Naive thymus-derived CD8-positive, alpha-beta T cell (primary cell): ENCODE results near the gene SLIT3. TPM values are rescaled to one million over a fixed set of nuclear protein-coding genes. Genes with fewer than 3 reads are reported as not detected.
A peak's percentile ranks its signal among the peaks of the same experiment; 100 is the strongest.

Source experiments
- ATAC-seq, 2 donors: fragments of 150-1000 bp; cut with Tn5 transposase in 1 of 2; sonication (Bioruptor Pico), chemical (Tn5 transposase) in 1 of 2; 1 replicate in 1 of 2; 2 replicates in 1 of 2; pipeline ENCODE4 v1.10.0; 2021; ENCODE audit warnings: mild to moderate bottlenecking in 2 of 2, moderate library complexity in 2 of 2
- POLR2A ChIA-PET: fragments of 350-600 bp; sonication (Branson Sonifier 250); formaldehyde crosslinking; loops from one replicate; lab custom pipeline; 2021; ENCODE audit warnings: antibody characterized with exemption; lab: Charles Lee
- DNase-seq, 10 donors: peaks; one replicate each; pipeline versions ENCODE4 v3.0.0 to v3.0.0-alpha.2; 2020 to 2022
- H3K27ac Mint-ChIP-seq, 10 donors: one replicate each; pipeline ENCODE4 v1.8.0; 2020 to 2022; ENCODE audit warnings: mild to moderate bottlenecking in 10 of 10, mixed read lengths in 10 of 10, moderate library complexity in 4 of 10, inconsistent platforms in 1 of 10
- H3K27me3 Mint-ChIP-seq, 5 donors: one replicate each; pipeline ENCODE4 v1.8.0; 2021 to 2022; ENCODE audit warnings: mixed read lengths in 5 of 5
- H3K36me3 Mint-ChIP-seq, 3 donors: one replicate each; pipeline ENCODE4 v1.8.0; 2020 to 2022; ENCODE audit warnings: mixed read lengths in 3 of 3, mild to moderate bottlenecking in 2 of 3, inconsistent platforms in 1 of 3
- H3K4me1 Mint-ChIP-seq, 4 donors: one replicate each; pipeline ENCODE4 v1.8.0; 2021 to 2022; ENCODE audit warnings: mixed read lengths in 4 of 4
- H3K4me3 Mint-ChIP-seq, 10 donors: one replicate each; pipeline ENCODE4 v1.8.0; 2020 to 2022; ENCODE audit warnings: mild to moderate bottlenecking in 10 of 10, mixed read lengths in 10 of 10, moderate library complexity in 6 of 10, inconsistent platforms in 1 of 10
- H3K9me3 Mint-ChIP-seq, 9 donors: one replicate each; pipeline ENCODE4 v1.8.0; 2020 to 2022; ENCODE audit warnings: mixed read lengths in 9 of 9, mild to moderate bottlenecking in 3 of 9, inconsistent platforms in 1 of 9, moderate library complexity in 1 of 9
- polyA plus RNA-seq, 3 donors: library from polyadenylated mRNA; unstranded; fragments of 300-500 nt; fragmentation: Illumina TruSeq; gene quantifications; one replicate each; pipeline ENCODE4 v1.2.3, GENCODE V29; 2021
- total RNA-seq, 8 experiments: library from RNA in 2 of 8; stranded (reverse) in 2 of 8; gene quantifications; one replicate each; pipeline ENCODE4 v1.2.3 and lab custom pipeline; 2021 to 2026

SLIT3 gene
- total and polyA plus RNA-seq, 5 experiments from 2014 or later: not detected

DNA sequence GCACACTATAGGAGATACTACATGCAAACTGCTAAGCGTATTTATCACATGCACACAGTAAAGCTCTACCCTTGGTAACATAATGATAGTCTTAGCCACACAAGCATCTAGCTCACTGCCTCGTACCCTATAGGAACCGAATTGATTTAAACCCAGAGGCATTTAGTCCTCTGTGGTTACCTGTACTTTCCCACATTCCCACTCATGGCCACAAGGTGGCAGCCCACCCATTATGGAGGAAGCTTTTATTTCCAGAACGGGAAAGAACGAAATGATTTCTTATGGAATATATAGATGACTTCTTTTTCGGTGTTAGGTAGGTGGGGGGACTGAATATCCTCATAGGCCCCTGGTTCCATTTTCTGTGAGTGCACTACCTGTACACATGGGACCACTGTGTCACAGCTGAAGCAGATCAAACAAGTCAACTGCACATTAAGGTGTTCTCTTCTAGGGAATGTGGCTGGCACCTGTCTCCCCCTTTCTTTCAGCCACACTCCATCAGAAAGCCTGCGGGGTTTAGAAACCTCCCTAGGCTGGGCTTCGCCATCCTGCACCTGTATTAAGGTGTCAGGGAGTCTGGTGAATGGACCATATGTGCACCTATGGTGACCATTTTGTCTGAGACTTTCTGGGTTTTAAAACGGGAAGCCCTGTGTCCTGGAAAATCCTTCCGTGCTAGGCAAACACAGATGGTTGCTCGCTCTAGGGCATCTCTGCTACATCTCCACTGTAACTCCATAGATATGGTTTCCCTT, 313.2 kb downstream of the SLIT3 start:
- ATAC-seq (no peak), DNase-seq (peak in 5 of 10 donors; percentile 4 to 31 (median 25))
- no peak overlapping the region for H3K4me3 Mint-ChIP-seq
- H3K4me1 Mint-ChIP-seq: peaks cover 0 to 5% (median 0%) of the 10 kb centered on the region in 4 donors
- no peak overlapping the region for H3K27ac Mint-ChIP-seq
- POLR2A ChIA-PET: no interaction called here
- H3K27me3 Mint-ChIP-seq: peaks cover 7 to 32% (median 9%) of the 10 kb centered on the region in 5 donors
- H3K9me3 Mint-ChIP-seq: no peaks in the 10 kb centered on the region
- no peaks in the 10 kb centered on the region for H3K36me3 Mint-ChIP-seq

DNA sequence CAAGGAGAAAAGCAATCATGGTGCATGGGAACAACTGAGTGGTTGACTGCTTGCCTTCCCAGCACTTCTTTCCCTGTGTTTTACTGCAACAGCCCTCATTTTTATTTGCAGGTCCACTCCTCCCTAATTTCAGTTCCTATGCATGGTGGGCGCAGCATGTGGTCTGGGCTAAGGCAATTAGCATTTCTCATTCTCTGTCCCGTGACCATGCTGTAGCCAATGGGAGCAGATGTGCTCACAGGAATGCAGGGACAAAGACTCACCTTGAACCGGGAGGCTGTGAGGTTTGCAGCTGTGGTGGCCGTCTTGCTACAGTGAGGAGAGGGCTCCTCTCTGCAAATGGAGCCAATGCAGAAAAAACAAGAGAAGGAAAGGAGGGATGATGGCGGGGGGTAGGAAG, 315.5 kb downstream of the SLIT3 start:
- Mint-ChIP-seq H3K4me1 (peaks cover 0 to 5% (median 0%) of the 10 kb centered on the region in 4 donors), H3K27ac (no peak overlapping the region), H3K4me3 (no peak overlapping the region), H3K36me3 (no peaks in the 10 kb centered on the region), H3K27me3 (peaks cover 7 to 32% (median 17%) of the 10 kb centered on the region in 5 donors), H3K9me3 (no peaks in the 10 kb centered on the region)
- POLR2A ChIA-PET: interaction anchor here (0.5 kb wide), 1 partner anchor 449 kb away, joined by 5 read pairs; no protein-coding TSS in a partner anchor
- ATAC-seq: no peak
- DNase-seq: no peak

GRCh38 chr5:168984135-168984675, 316.7 kb downstream of the SLIT3 start:
- Mint-ChIP-seq H3K4me1 (peaks cover 0 to 5% (median 0%) of the 10 kb centered on the region in 4 donors), H3K27me3 (peaks cover 7 to 32% (median 17%) of the 10 kb centered on the region in 5 donors), H3K36me3 (no peaks in the 10 kb centered on the region), H3K27ac (no peak overlapping the region), H3K4me3 (no peak overlapping the region), H3K9me3 (no peaks in the 10 kb centered on the region)
- POLR2A ChIA-PET: no interaction called here
- no peak for ATAC-seq
- DNase-seq: no peak

DNA sequence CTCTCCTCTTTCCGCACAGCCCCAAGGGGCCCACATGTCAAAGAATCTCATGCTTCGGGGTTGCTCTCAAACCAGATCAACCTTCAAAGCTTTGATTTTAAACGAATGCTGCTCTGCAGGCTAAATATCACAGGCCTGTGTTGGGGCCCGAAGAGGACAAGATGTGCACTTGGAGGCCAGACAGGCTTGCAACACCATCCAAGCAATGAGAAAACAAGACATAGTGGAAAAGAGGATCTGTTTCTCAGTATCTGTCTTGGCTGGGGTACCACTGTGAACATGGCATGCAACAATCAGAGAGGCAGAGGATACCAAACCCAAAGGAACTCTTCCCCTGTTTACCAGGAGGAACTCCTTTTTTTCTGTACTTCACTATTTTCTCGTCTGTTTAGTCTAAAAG, 321.8 kb downstream of the SLIT3 start:
- H3K4me1 Mint-ChIP-seq: no peaks in the 10 kb centered on the region
- no peak overlapping the region for H3K4me3 Mint-ChIP-seq
- no peaks in the 10 kb centered on the region for H3K36me3 Mint-ChIP-seq
- H3K27me3 Mint-ChIP-seq: peaks cover 4 to 20% (median 16%) of the 10 kb centered on the region in 5 donors
- H3K27ac Mint-ChIP-seq: no peak overlapping the region
- POLR2A ChIA-PET: no interaction called here
- ATAC-seq (no peak), DNase-seq (no peak)
- no peaks in the 10 kb centered on the region for H3K9me3 Mint-ChIP-seq

DNA sequence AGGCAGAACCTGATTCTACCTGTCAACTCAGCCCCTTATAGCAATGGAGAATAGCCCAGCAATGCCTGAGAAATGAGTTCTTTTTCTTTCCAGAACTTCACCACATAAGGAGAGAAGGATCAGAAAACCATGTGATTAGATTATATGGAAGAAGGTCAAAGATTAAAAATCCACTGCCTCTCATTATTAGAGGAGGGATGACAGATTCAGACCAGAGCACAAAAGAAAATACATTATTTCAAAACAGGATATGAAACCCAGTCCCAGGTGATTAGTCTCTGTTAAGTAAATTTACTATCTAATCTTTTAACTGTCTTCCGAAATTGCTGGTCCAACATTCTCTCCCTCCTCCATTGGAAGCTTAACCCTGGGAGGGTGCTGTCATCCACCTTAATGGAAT, 322.4 kb downstream of the SLIT3 start:
- ATAC-seq (no peak), DNase-seq (no peak)
- no peaks in the 10 kb centered on the region for H3K36me3 Mint-ChIP-seq
- no peaks in the 10 kb centered on the region for H3K9me3 Mint-ChIP-seq
- no peak overlapping the region for H3K27ac Mint-ChIP-seq
- H3K4me1 Mint-ChIP-seq: no peaks in the 10 kb centered on the region
- H3K27me3 Mint-ChIP-seq: peaks cover 9 to 26% (median 22%) of the 10 kb centered on the region in 5 donors
- POLR2A ChIA-PET: no interaction called here
- H3K4me3 Mint-ChIP-seq: no peak overlapping the region

GRCh38 chr5:168978015-168978414, 322.9 kb downstream of the SLIT3 start:
- POLR2A ChIA-PET: no interaction called here
- ATAC-seq (no peak), DNase-seq (no peak)
- Mint-ChIP-seq H3K27ac (no peak overlapping the region), H3K4me1 (no peaks in the 10 kb centered on the region), H3K36me3 (no peaks in the 10 kb centered on the region), H3K9me3 (no peaks in the 10 kb centered on the region), H3K4me3 (no peak overlapping the region), H3K27me3 (peaks cover 10 to 28% (median 24%) of the 10 kb centered on the region in 5 donors)

DNA sequence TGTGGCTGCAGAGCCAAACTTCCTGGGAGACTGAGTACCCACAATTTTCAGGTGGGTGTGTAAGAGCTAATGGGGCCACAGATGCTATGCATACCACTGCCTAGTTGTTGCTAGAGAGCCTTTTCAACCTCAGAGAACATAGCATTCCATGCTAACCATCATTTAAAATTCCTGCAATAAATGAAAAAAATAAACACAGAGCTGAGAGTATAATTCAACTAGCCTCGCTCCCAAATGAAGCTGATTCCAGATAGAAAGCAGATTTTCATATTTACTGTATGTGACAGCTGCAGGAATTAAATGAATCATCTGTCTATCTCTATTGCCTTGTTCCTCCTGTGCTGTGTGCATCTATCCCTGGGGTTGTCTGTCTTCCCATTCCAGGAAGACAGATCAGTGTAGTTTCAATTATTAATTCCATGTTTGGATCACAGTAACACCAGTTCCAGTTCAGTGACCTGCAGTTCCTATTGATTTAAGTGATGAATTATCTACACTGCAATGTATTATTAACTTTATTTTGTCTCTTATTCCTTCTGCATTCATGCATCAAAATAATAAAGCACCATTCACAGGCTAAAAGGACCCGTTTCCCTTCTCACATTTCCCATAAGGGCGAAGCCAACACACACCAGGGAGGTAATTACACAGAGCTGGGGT, 324.5 kb downstream of the SLIT3 start:
- H3K27ac Mint-ChIP-seq: no peak overlapping the region

DNA sequence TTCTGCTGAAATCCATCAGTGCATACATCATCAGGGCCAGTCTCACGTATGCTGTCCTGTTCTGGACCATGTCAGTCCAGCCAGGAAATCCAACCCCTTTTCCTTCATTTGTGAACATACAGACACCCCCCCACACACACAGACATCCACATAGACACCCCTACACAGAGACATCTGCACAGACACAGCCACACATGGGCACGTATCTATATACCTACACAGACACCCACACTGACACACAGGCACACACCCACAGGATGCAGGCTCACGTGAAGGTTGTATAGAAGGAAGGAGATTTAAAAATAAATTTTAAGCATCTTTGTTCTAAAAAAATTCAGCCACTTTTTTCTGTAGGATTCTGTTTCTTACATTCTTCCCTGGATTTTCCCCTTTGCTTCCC, 325.6 kb downstream of the SLIT3 start:
- Mint-ChIP-seq H3K36me3 (no peaks in the 10 kb centered on the region), H3K27me3 (peaks cover 18 to 46% (median 23%) of the 10 kb centered on the region in 5 donors), H3K27ac (no peak overlapping the region), H3K4me3 (no peak overlapping the region), H3K9me3 (no peaks in the 10 kb centered on the region), H3K4me1 (no peaks in the 10 kb centered on the region)
- POLR2A ChIA-PET: no interaction called here
- no peak for ATAC-seq
- no peak for DNase-seq

More for the DNA sequence above, 324.5 kb downstream of the SLIT3 start:
- ATAC-seq: no peak
- H3K4me1 Mint-ChIP-seq: no peaks in the 10 kb centered on the region
- no peak for DNase-seq
- POLR2A ChIA-PET: no interaction called here
- H3K27me3 Mint-ChIP-seq: peaks cover 13 to 44% (median 28%) of the 10 kb centered on the region in 5 donors
- no peak overlapping the region for H3K4me3 Mint-ChIP-seq
- no peaks in the 10 kb centered on the region for H3K36me3 Mint-ChIP-seq
- no peaks in the 10 kb centered on the region for H3K9me3 Mint-ChIP-seq

DNA sequence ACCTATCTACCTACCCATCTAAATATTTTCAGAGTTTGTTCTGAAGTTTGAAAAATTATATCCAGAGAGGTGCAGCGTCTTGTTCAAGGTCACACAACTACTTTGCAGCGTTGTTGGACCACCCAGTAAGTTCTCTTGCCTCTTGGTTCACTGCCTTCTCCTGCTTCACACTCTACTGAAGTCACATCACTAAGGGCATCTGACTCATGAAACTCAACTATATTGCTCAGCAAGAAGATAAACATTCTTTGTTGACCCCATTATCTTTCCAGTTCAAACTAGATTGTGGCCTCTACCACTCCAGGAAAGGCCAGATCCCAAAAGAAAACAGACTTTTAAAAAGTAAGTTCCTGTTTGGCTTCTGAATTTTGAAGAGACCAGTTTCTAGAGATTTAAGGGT, 326.9 kb downstream of the SLIT3 start:
- Mint-ChIP-seq H3K4me3 (no peak overlapping the region), H3K27me3 (peaks cover 18 to 46% (median 22%) of the 10 kb centered on the region in 5 donors), H3K9me3 (no peaks in the 10 kb centered on the region), H3K4me1 (no peaks in the 10 kb centered on the region), H3K36me3 (no peaks in the 10 kb centered on the region), H3K27ac (no peak overlapping the region)
- POLR2A ChIA-PET: no interaction called here
- no peak for ATAC-seq
- no peak for DNase-seq

GRCh38 chr5:168972731-168973130, 328.2 kb downstream of the SLIT3 start:
- no peaks in the 10 kb centered on the region for H3K36me3 Mint-ChIP-seq
- no peak for DNase-seq
- peaks cover 0 to 10% (median 0%) of the 10 kb centered on the region in 9 donors for H3K9me3 Mint-ChIP-seq
- POLR2A ChIA-PET: no interaction called here
- H3K4me1 Mint-ChIP-seq: no peaks in the 10 kb centered on the region
- no peak for ATAC-seq
- no peak overlapping the region for H3K4me3 Mint-ChIP-seq
- no peak overlapping the region for H3K27ac Mint-ChIP-seq
- peaks cover 22 to 59% (median 26%) of the 10 kb centered on the region in 5 donors for H3K27me3 Mint-ChIP-seq

- Mint-ChIP-seq H3K4me3 (no peak overlapping the region), H3K27me3 (peaks cover 19 to 56% (median 26%) of the 10 kb centered on the region in 5 donors), H3K9me3 (peaks cover 0 to 12% (median 0%) of the 10 kb centered on the region in 9 donors), H3K36me3 (no peaks in the 10 kb centered on the region), H3K4me1 (no peaks in the 10 kb centered on the region), H3K27ac (peak overlapping the region in 1 of 10 donors; percentile 13)
- POLR2A ChIA-PET: no interaction called here
- ATAC-seq: no peak
- no peak for DNase-seq
These were observed 329.8 kb downstream of the SLIT3 start for GRCh38 chr5:168971100-168971499.

DNA sequence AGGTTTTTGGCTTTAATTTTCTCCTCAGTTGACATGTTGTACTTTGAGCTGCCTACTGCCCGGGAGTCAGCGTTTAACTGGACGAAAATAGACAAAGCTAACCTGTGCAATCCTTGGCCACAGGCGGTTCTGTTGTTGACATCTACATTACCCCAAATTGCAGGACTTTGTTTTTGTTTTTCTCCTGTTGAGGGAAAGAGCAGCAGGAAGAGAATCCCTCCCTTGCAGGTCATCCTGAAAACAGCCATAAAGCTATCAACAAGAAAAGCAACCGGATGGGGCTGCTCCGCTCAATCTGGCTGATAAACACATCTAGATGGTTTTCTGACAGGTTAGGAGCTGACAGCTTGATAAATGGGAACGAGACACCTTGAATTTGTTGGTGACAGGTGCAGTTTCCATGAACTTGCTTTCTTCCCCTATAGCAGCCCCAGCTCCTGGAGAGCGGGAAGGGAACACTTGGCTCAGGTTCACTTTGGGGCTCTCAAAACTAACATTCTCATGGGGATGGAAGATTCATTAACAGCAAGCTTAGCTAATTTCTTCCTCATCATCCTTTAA, 331.5 kb downstream of the SLIT3 start:
- H3K36me3 Mint-ChIP-seq: no peaks in the 10 kb centered on the region
- H3K27ac Mint-ChIP-seq: no peak overlapping the region
- H3K4me1 Mint-ChIP-seq: no peaks in the 10 kb centered on the region
- POLR2A ChIA-PET: no interaction called here
- no peak for ATAC-seq
- peaks cover 9 to 46% (median 21%) of the 10 kb centered on the region in 5 donors for H3K27me3 Mint-ChIP-seq
- DNase-seq: no peak
- no peak overlapping the region for H3K4me3 Mint-ChIP-seq
- H3K9me3 Mint-ChIP-seq: peaks cover 0 to 12% (median 0%) of the 10 kb centered on the region in 9 donors
